PC-3 (cell line): ENCODE results near the gene SNX2. TPM values are rescaled to one million over a fixed set of nuclear protein-coding genes. Genes with fewer than 3 reads are reported as not detected.

Source experiments
- ATAC-seq: fragments of 200-7000 bp; cut with Tn5 transposase; 2 replicates; pipeline ENCODE4 v1.9.1; 2020; ENCODE audit warnings: mild to moderate bottlenecking, moderate library complexity
- BruUV-seq: library from RNA; stranded (reverse); fragments of 400-500 nt; replicated peaks from 2 replicates; lab custom pipeline; 2021; lab: Mats Ljungman, UMichigan
- CTCF ChIA-PET: fragments of 300-600 bp; sonication (Branson Sonifier 250); formaldehyde crosslinking; loops from one replicate; lab custom pipeline; 2022; ENCODE audit warnings: antibody characterized with exemption; lab: Charles Lee
- POLR2A ChIA-PET: fragments of 300-600 bp; sonication (Branson Sonifier 250); formaldehyde crosslinking; loops from one replicate; lab custom pipeline; 2022; ENCODE audit warnings: antibody characterized with exemption; ENCODE audit not compliant: unreplicated experiment; lab: Charles Lee
- DNase-seq: peaks from one replicate; pipeline ENCODE4 v3.0.0-alpha.2; 2015
- H2AFZ ChIP-seq: fragments of 300-600 bp; sonication (generic); 2 replicates; pipeline ENCODE4 v1.6.0; 2016; ENCODE audit warnings: antibody characterized with exemption, low read length
- H3F3A ChIP-seq: fragments of 300-600 bp; sonication (generic); one replicate; pipeline ENCODE4 v1.6.0; 2017; ENCODE audit warnings: antibody characterized with exemption, low read length, control low read depth, mild to moderate bottlenecking; ENCODE audit not compliant: unreplicated experiment
- H3K27ac ChIP-seq: fragments of 300-600 bp; sonication (generic); 2 replicates; pipeline ENCODE4 v1.5.1; 2016; ENCODE audit warnings: mild to moderate bottlenecking, low read length
- H3K27me3 ChIP-seq: fragments of 300-600 bp; sonication (generic); 2 replicates; pipeline ENCODE4 v1.6.1; 2016; ENCODE audit warnings: low read length, mixed read lengths
- H3K36me3 ChIP-seq: fragments of 300-600 bp; sonication (generic); 2 replicates; pipeline ENCODE4 v1.6.1; 2016; ENCODE audit warnings: low read depth, mixed run types, low read length, mixed read lengths
- H3K4me1 ChIP-seq: fragments of 300-600 bp; sonication (generic); 2 replicates; pipeline ENCODE4 v1.5.1; 2016; ENCODE audit warnings: low read length; ENCODE audit not compliant: insufficient read depth
- H3K4me2 ChIP-seq: fragments of 300-600 bp; sonication (generic); 2 replicates; pipeline ENCODE4 v1.6.0; 2016; ENCODE audit warnings: low read length
- H3K4me3 ChIP-seq: fragments of 300-600 bp; sonication (generic); 2 replicates; pipeline ENCODE4 v1.5.1; 2016; ENCODE audit warnings: mild to moderate bottlenecking, low read length, mixed read lengths
- H3K79me2 ChIP-seq: fragments of 300-600 bp; sonication (generic); 2 replicates; pipeline ENCODE4 v1.6.1; 2017; ENCODE audit warnings: low read length, mixed read lengths
- H3K9ac ChIP-seq: fragments of 300-600 bp; sonication (generic); 2 replicates; pipeline ENCODE4 v1.6.0; 2016; ENCODE audit warnings: mild to moderate bottlenecking, low read length
- H3K9me2 ChIP-seq: fragments of 300-600 bp; sonication (generic); replicated peaks from 2 replicates; pipeline ENCODE4 v1.6.1; 2016; ENCODE audit warnings: mixed run types, low read length, mixed read lengths
- H3K9me3 ChIP-seq: fragments of 300-600 bp; sonication (generic); 2 replicates; pipeline ENCODE4 v1.6.1; 2016; ENCODE audit warnings: low read length, mixed read lengths
- H4K20me1 ChIP-seq: fragments of 300-600 bp; sonication (generic); 2 replicates; pipeline ENCODE4 v1.6.1; 2016; ENCODE audit warnings: low read length, mixed read lengths
- CTCF ChIP-seq: fragments of 300-600 bp; sonication (generic); conservative IDR thresholded peaks from 2 replicates; pipeline ENCODE4 v1.5.1; 2017; ENCODE audit warnings: antibody characterized with exemption, low read depth, mild to moderate bottlenecking, low read length
- EZH2 ChIP-seq: fragments of 300-600 bp; sonication (generic); IDR thresholded peaks from one replicate; pipeline ENCODE4 v1.6.1; 2017; ENCODE audit warnings: antibody characterized with exemption, mild to moderate bottlenecking, low read length; ENCODE audit not compliant: unreplicated experiment
- EZH2phosphoT487 ChIP-seq: fragments of 300-600 bp; sonication (generic); IDR thresholded peaks from 2 replicates; pipeline ENCODE4 v1.6.1; 2018; ENCODE audit warnings: mild to moderate bottlenecking, antibody characterized with exemption, low read length, borderline replicate concordance
- intact Hi-C: fragments of 100-400 bp; cut with micrococcal nuclease; formaldehyde crosslinking; loops from 2 replicates; pipeline ENCODE4 v1.9.0; 2023
- total RNA-seq: library from RNA; depleted of rRNA; stranded (reverse); fragments of >200 nt; gene quantifications from 2 replicates; pipeline ENCODE4 v1.2.3, GENCODE V29; 2014

Gene SNX2
- total RNA-seq, 1 experiment from 2014 or later = 33.7 TPM

DNA sequence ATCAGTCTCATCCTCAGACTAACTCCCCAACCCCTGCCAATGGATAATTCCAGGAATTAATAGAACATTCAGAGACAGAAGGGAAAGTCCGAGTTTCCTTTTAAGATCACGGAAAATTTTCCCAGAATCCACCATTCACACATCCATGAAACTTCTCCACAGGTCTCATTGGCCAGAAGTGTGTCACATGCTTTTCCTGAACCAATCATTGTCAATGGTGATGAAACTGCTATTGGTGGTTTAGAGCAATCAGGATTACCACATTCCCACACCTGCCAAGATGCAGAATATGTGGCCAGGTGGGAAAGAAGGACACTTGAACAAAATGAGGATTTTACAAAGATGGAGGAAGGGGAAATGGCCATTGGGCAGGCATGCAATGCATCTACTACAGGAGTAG is 29.3 kb upstream of the SNX2 start:
- Histone ChIP-seq H3K9ac (no peak overlapping the region), H3K79me2 (no peaks in the 10 kb centered on the region), H3K4me3 (no peak overlapping the region), H3K4me1 (no peaks in the 10 kb centered on the region), H4K20me1 (no peaks in the 10 kb centered on the region), H3K27ac (no peak overlapping the region), H3K36me3 (no peaks in the 10 kb centered on the region), H3K27me3 (no peaks in the 10 kb centered on the region), H3F3A (no peaks in the 10 kb centered on the region), H2AFZ (no peak overlapping the region), H3K9me2 (no peaks in the 10 kb centered on the region), H3K9me3 (no peaks in the 10 kb centered on the region), H3K4me2 (no peak overlapping the region)
- intact Hi-C loops = no loop called here
- DNase-seq (no peak), ATAC-seq (no peak)
- TF ChIP-seq EZH2 (no peak), CTCF (no peak), EZH2phosphoT487 (no peak)
- ChIA-PET CTCF (no interaction called here), POLR2A (no interaction called here)
- no TSS peak for BruUV-seq

DNA sequence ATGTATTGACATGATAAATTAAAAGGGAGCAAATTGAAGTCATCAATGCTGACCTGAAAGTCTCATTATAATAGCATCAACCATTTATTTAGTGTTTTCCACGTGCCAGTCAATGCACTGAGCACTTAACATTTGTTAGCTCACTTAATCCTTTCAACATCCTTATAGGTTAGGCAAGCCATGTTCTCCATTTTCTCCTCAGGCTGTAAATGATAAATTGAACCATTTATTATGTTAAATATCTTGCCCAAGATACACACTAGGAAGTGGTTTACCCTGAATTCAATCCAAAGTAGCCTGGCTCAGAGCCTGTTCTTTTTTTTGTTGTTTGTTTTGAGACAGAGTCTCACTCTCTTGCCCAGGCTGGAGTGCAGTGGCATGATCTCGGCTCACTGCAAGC is 25.0 kb upstream of the SNX2 start:
- Histone ChIP-seq H3K9me3 (no peaks in the 10 kb centered on the region), H3K4me1 (no peaks in the 10 kb centered on the region), H3F3A (no peaks in the 10 kb centered on the region), H4K20me1 (no peaks in the 10 kb centered on the region), H3K9ac (no peak overlapping the region), H3K27ac (no peak overlapping the region), H3K4me2 (no peak overlapping the region), H2AFZ (no peak overlapping the region), H3K36me3 (no peaks in the 10 kb centered on the region), H3K27me3 (no peaks in the 10 kb centered on the region), H3K9me2 (no peaks in the 10 kb centered on the region), H3K4me3 (no peak overlapping the region), H3K79me2 (no peaks in the 10 kb centered on the region)
- DNase-seq = no peak
- BruUV-seq = no TSS peak
- CTCF ChIA-PET = no interaction called here
- intact Hi-C loops = no loop called here
- POLR2A ChIA-PET = no interaction called here
- ATAC-seq = no peak
- no peak for TF ChIP-seq EZH2phosphoT487
- no peak for TF ChIP-seq CTCF
- no peak for TF ChIP-seq EZH2

- Histone ChIP-seq H3K36me3 (no peaks in the 10 kb centered on the region), H3F3A (no peaks in the 10 kb centered on the region), H3K9me3 (no peaks in the 10 kb centered on the region), H3K27ac (no peak overlapping the region), H3K27me3 (no peaks in the 10 kb centered on the region), H4K20me1 (no peaks in the 10 kb centered on the region), H3K4me1 (peaks cover 2% of the 10 kb centered on the region; the same call in 1 of the 2 replicates), H3K9ac (no peak overlapping the region), H3K4me2 (no peak overlapping the region), H3K9me2 (no peaks in the 10 kb centered on the region), H3K79me2 (no peaks in the 10 kb centered on the region), H3K4me3 (no peak overlapping the region), H2AFZ (no peak overlapping the region)
- TF ChIP-seq EZH2 = no peak
- CTCF ChIA-PET = no interaction called here
- intact Hi-C loops = no loop called here
- POLR2A ChIA-PET = no interaction called here
- ATAC-seq (no peak; the same call in 1 of the 2 replicates), DNase-seq (no peak)
- BruUV-seq = no TSS peak
Measured at GRCh38 chr5:122751293-122751782, 23.5 kb upstream of the SNX2 start.
